ENCODE data around the gene KLHL15.
A peak's percentile ranks its signal among the peaks of the same experiment; 100 is the strongest.

KLHL15 gene

DNA sequence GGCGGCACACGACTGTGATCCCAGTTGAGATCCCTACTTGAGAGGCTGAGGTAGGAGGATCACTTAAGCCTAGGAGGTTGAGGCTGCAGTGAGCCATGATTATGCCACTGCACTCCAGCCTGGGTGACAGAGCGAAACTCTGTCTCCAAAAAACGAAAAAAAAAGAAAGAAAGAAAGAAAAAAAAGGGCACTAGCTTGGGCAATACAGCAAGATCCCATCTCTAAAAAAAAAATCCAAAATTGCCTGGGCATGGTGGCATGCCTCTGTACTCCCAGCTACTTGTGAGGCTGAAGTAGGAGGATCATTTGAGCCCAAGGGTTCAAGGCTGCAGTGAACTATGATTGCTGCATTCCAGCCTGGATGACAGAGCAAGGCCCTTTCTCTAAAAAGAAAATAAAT lies 10.7 kb upstream of the KLHL15 start:
- no peak for TF ChIP-seq POLR2A (IDR thresholded peaks at IDR 0.05; ENCODE audit: extremely low read depth, insufficient read length)
- no peak for TF ChIP-seq MYC (IDR thresholded peaks at IDR 0.05; ENCODE audit: low read depth, low read length)
- TF ChIP-seq, protein P1, sequence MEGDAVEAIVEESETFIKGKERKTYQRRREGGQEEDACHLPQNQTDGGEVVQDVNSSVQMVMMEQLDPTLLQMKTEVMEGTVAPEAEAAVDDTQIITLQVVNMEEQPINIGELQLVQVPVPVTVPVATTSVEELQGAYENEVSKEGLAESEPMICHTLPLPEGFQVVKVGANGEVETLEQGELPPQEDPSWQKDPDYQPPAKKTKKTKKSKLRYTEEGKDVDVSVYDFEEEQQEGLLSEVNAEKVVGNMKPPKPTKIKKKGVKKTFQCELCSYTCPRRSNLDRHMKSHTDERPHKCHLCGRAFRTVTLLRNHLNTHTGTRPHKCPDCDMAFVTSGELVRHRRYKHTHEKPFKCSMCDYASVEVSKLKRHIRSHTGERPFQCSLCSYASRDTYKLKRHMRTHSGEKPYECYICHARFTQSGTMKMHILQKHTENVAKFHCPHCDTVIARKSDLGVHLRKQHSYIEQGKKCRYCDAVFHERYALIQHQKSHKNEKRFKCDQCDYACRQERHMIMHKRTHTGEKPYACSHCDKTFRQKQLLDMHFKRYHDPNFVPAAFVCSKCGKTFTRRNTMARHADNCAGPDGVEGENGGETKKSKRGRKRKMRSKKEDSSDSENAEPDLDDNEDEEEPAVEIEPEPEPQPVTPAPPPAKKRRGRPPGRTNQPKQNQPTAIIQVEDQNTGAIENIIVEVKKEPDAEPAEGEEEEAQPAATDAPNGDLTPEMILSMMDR (IDR thresholded peaks at IDR 0.05; ENCODE audit: low read depth, low read length) = no peak
- TF ChIP-seq, protein P2, sequence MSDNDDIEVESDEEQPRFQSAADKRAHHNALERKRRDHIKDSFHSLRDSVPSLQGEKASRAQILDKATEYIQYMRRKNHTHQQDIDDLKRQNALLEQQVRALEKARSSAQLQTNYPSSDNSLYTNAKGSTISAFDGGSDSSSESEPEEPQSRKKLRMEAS (IDR thresholded peaks at IDR 0.05; ENCODE audit: low read depth, low read length) = no peak
- DNase-seq (ENCODE audit: low read depth) = no peak
- no peak overlapping the region for H3K4me3 ChIP-seq (ENCODE audit: low read depth, low read length)

DNA sequence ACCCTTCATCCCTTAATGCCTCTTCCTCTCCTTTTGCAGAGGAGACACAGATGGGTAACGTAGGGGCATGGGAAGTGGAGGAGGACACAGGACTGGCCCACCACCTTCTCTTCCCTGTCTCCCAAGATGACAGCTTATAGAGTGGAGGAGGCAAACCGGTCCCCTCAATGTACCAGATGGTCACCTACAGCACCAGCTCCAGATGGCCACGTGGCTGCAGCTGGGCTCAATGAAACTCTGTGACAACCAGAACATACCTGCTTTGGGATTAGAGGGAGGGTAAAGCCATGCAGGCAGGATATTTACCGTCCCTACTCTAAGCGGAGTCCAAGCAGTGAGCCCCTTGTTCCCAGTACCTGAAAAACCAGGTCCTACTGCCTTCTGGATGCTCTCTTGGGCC lies 7.5 kb upstream of the KLHL15 start:
- no peak for DNase-seq (ENCODE audit: low read depth)
- TF ChIP-seq, protein P2 (IDR thresholded peaks at IDR 0.05; ENCODE audit: low read depth, low read length) = no peak
- TF ChIP-seq MYC (IDR thresholded peaks at IDR 0.05; ENCODE audit: low read depth, low read length) (no peak), POLR2A (IDR thresholded peaks at IDR 0.05; ENCODE audit: extremely low read depth, insufficient read length) (no peak)
- TF ChIP-seq, protein P1 (IDR thresholded peaks at IDR 0.05; ENCODE audit: low read depth, low read length) = no peak
- H3K4me3 ChIP-seq (ENCODE audit: low read depth, low read length) = no peak overlapping the region

DNA sequence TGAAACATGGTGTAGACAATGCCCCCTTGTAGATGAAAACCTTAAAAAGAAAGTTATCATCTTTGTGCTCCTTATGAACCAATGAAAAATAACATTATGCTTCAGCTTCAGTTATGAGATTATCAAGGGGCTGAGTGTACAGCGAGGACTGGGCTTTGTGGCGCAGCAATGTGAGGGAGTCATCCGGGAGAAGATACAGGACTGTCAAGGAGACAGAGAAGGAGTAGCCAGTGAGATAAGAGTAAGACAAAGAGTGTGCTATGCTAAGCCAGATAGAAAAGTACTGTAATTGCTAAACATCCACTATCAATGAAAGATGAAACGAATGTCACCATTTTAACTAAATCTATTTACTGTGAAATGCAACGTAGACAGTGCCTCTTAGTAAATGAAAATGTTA lies 3.6 kb upstream of the KLHL15 start:
- no peak for DNase-seq (ENCODE audit: low read depth)
- H3K4me3 ChIP-seq (ENCODE audit: low read depth, low read length) = no peak overlapping the region
- TF ChIP-seq MYC (IDR thresholded peaks at IDR 0.05; ENCODE audit: low read depth, low read length) (no peak), POLR2A (IDR thresholded peaks at IDR 0.05; ENCODE audit: extremely low read depth, insufficient read length) (no peak)
- TF ChIP-seq, protein P1 (IDR thresholded peaks at IDR 0.05; ENCODE audit: low read depth, low read length) = no peak
- TF ChIP-seq, protein P2 (IDR thresholded peaks at IDR 0.05; ENCODE audit: low read depth, low read length) = no peak

DNA sequence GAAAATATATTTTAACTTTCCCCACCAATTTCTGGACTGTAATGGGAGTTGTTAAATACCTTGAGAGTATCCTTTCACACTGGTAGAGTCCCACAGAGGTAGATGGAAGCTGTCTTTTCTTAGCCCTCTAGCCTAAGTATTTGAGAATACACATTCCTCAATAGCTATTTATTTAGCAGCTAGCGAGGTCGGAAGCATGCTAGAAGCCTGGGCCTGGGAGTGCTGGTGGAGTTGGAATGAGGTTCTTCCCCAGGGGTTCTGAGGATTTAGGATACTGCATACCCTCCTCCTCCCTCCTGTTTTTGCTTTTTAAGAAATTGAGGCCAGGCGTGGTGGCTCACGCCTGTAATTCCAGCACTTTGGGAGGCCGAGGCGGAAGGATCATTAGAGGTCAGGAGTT lies 999 bp upstream of the KLHL15 start:
- DNase-seq (ENCODE audit: low read depth) = no peak
- TF ChIP-seq, protein P1 (IDR thresholded peaks at IDR 0.05; ENCODE audit: low read depth, low read length) = no peak
- no peak for TF ChIP-seq POLR2A (IDR thresholded peaks at IDR 0.05; ENCODE audit: extremely low read depth, insufficient read length)
- TF ChIP-seq, protein P2 (IDR thresholded peaks at IDR 0.05; ENCODE audit: low read depth, low read length) = no peak
- no peak for TF ChIP-seq MYC (IDR thresholded peaks at IDR 0.05; ENCODE audit: low read depth, low read length)
- H3K4me3 ChIP-seq (ENCODE audit: low read depth, low read length) = no peak overlapping the region

DNA sequence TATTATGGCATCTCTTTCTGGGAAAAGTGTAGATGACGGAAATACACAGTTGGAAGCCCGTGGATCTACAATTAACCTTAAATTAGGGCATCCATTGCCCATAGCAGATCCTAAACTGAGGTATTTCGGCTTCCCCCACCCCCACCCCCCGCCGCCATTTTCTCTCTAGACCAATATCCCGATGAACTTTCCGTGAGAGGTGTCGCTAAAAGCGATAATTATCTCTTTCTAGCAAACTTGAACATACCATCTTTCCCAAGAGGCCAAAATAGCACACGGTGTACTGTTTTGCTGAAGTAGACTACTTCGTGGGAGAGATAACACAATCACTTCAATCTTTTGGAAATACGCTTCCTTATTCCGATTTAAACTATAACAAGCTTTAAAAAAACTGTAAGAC lies 554 bp downstream of the KLHL15 start:
- TF ChIP-seq, protein P2 (IDR thresholded peaks at IDR 0.05; ENCODE audit: low read depth, low read length) = no peak
- TF ChIP-seq MYC (IDR thresholded peaks at IDR 0.05; ENCODE audit: low read depth, low read length) = no peak
- no peak for TF ChIP-seq POLR2A (IDR thresholded peaks at IDR 0.05; ENCODE audit: extremely low read depth, insufficient read length)
- TF ChIP-seq, protein P1 (IDR thresholded peaks at IDR 0.05; ENCODE audit: low read depth, low read length) = no peak
- DNase-seq (ENCODE audit: low read depth) = peak; percentile 25

More for the DNA sequence above, 554 bp downstream of the KLHL15 start:
- H3K4me3 ChIP-seq (ENCODE audit: low read depth, low read length) = peak overlapping the region; percentile 66
